Glutamatergic neuron (in vitro differentiated cells): ENCODE data around the gene GHR. TPM values are rescaled to one million over a fixed set of nuclear protein-coding genes. Genes with fewer than 3 reads are reported as not detected.

Experiments
- DNase-seq: peaks from one replicate; pipeline ENCODE4 v3.0.0; 2022
- H3K27ac Mint-ChIP-seq: one replicate; pipeline ENCODE4 v1.8.0; 2020; ENCODE audit warnings: mild to moderate bottlenecking, mixed read lengths, inconsistent platforms; ENCODE audit not compliant: unreplicated experiment
- H3K27me3 Mint-ChIP-seq: one replicate; pipeline ENCODE4 v1.8.0; 2020; ENCODE audit warnings: mild to moderate bottlenecking, moderate library complexity, mixed read lengths, inconsistent platforms; ENCODE audit not compliant: unreplicated experiment
- H3K36me3 Mint-ChIP-seq: one replicate; pipeline ENCODE4 v1.8.0; 2020; ENCODE audit warnings: mild to moderate bottlenecking, mixed read lengths, inconsistent platforms; ENCODE audit not compliant: unreplicated experiment
- H3K4me1 Mint-ChIP-seq: one replicate; pipeline ENCODE4 v1.8.0; 2020; ENCODE audit warnings: mild to moderate bottlenecking, low read depth, mixed read lengths, inconsistent platforms; ENCODE audit not compliant: unreplicated experiment
- H3K4me3 Mint-ChIP-seq: one replicate; pipeline ENCODE4 v1.8.0; 2020; ENCODE audit warnings: mild to moderate bottlenecking, mixed read lengths, inconsistent platforms; ENCODE audit not compliant: unreplicated experiment
- H3K9me3 Mint-ChIP-seq: one replicate; pipeline ENCODE4 v1.8.0; 2020; ENCODE audit warnings: mild to moderate bottlenecking, moderate library complexity, mixed read lengths, inconsistent platforms; ENCODE audit not compliant: unreplicated experiment
- total RNA-seq: library from RNA; stranded (reverse); fragmentation: NEBNext Ultra II Directional; extraction: Animal tissue kit (Norgen Biotek cat#: 25700); gene quantifications from one replicate; pipeline ENCODE4 v1.2.1, GENCODE V29; 2021; ENCODE audit not compliant: unreplicated experiment
- TF ChIP-seq, protein P1 (sequence below): fragments of 200-600 bp; sonication (generic); IDR thresholded peaks from one replicate; pipeline ENCODE4 v1.5.0; 2021; ENCODE audit not compliant: partially characterized antibody, unreplicated experiment

The GHR gene
- total RNA-seq, 1 donor from 2014 or later = not detected

GRCh38 chr5:42400474-42400873 is 22.8 kb upstream of the GHR start:
- H3K27ac Mint-ChIP-seq = no peak overlapping the region
- no peak overlapping the region for H3K4me3 Mint-ChIP-seq
- H3K27me3 Mint-ChIP-seq = no peaks in the 10 kb centered on the region
- TF ChIP-seq, protein P1, sequence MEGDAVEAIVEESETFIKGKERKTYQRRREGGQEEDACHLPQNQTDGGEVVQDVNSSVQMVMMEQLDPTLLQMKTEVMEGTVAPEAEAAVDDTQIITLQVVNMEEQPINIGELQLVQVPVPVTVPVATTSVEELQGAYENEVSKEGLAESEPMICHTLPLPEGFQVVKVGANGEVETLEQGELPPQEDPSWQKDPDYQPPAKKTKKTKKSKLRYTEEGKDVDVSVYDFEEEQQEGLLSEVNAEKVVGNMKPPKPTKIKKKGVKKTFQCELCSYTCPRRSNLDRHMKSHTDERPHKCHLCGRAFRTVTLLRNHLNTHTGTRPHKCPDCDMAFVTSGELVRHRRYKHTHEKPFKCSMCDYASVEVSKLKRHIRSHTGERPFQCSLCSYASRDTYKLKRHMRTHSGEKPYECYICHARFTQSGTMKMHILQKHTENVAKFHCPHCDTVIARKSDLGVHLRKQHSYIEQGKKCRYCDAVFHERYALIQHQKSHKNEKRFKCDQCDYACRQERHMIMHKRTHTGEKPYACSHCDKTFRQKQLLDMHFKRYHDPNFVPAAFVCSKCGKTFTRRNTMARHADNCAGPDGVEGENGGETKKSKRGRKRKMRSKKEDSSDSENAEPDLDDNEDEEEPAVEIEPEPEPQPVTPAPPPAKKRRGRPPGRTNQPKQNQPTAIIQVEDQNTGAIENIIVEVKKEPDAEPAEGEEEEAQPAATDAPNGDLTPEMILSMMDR = no peak
- DNase-seq = no peak
- no peaks in the 10 kb centered on the region for H3K4me1 Mint-ChIP-seq
- peaks cover 1% of the 10 kb centered on the region for H3K9me3 Mint-ChIP-seq
- no peaks in the 10 kb centered on the region for H3K36me3 Mint-ChIP-seq

DNA sequence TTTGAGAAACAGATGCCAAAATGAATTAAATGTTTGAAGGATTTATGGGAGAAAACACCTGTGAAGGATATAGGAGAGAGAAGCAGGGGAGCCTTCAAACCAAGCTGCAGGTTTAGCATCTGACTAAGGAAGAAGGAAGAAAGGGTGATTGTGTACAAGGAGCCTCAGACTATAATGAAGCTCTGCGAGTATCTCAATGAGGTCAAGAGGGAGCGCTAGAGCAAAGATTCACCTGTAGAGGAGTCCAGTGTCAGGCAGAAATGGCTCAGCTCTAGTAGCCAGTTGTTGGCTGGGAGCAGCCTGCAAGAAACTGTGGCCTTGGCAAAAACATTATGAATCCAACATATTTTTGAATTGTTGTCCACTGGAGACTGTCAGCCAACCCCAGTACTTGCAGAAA is 20.0 kb upstream of the GHR start:
- Mint-ChIP-seq H3K27me3 (no peaks in the 10 kb centered on the region), H3K4me3 (no peak overlapping the region), H3K9me3 (no peaks in the 10 kb centered on the region), H3K27ac (no peak overlapping the region), H3K36me3 (no peaks in the 10 kb centered on the region), H3K4me1 (no peaks in the 10 kb centered on the region)
- TF ChIP-seq, protein P1 = no peak
- DNase-seq = no peak

DNA sequence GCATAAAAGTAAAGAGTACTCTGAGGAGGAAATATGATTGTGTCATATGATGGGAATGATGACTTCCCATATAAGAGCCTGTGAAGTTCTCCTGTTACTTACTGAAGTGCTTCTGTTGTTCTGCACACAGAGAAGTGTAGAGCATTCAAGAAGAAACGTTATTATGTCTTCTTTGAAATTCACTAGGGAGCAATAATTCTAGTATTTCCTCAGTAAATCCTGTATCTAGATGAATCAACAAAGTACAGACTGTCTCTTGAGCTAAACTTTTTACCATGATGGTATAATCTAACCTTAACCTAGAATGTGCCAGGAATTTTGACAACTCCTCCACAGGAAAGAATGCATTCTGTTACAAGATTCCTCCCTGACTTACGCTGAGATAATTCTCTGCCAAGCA is 18.9 kb upstream of the GHR start:
- H3K4me1 Mint-ChIP-seq = no peaks in the 10 kb centered on the region
- DNase-seq = no peak
- no peaks in the 10 kb centered on the region for H3K36me3 Mint-ChIP-seq
- TF ChIP-seq, protein P1 = no peak
- no peak overlapping the region for H3K4me3 Mint-ChIP-seq
- H3K27me3 Mint-ChIP-seq = no peaks in the 10 kb centered on the region
- no peaks in the 10 kb centered on the region for H3K9me3 Mint-ChIP-seq
- no peak overlapping the region for H3K27ac Mint-ChIP-seq

DNA sequence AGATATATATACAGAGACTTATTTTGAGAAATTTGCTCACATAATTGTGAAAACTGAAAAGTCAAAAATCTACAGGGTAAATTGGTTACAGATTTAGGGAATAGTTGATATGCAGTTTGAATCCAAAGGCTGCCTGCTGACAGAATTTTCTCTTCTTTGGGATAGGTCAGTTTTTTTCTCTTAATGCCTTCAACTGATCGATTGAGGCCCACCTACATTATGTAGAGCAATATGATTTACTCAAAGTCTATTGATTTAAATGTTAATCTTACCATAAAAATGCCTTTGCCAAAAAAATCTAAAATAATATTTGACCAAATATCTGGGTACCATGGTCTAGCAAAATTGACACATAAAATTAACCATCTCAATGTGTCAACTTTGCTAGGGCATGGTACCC is 3.9 kb upstream of the GHR start:
- Mint-ChIP-seq H3K27ac (no peak overlapping the region), H3K4me3 (no peak overlapping the region), H3K9me3 (peaks cover 3% of the 10 kb centered on the region), H3K4me1 (no peaks in the 10 kb centered on the region), H3K27me3 (no peaks in the 10 kb centered on the region), H3K36me3 (no peaks in the 10 kb centered on the region)
- DNase-seq = no peak
- TF ChIP-seq, protein P1 = no peak

DNA sequence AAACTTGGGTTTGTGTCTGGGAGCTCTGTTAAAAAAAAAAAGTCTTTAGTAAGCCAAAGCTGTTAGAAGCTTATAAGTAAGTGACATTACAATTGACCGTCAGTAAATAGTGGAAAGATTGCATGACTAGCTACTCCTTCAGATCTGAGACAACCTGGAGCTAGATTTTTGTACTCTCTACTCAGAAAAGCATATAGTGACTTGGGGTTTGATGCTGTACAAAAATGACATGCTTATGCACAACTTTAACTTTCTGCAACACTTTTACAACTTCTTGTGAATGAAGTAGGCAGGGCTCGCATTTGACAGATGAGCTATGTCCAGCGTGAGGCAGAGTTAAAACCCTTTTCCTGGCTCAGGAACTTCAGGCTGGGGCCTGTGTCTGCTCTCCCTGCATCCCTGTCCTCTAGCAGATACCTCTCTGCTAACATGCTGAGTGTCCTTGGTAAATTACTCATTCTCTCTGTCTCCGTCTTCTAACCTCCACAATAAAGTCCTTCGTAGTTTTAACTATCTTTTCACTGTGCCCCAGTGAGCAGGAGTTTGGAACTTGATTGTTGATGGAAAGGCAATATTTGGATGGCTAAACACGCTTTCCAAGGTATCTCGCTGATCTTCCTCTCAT is 471 bp upstream of the GHR start:
- Mint-ChIP-seq H3K4me1 (no peaks in the 10 kb centered on the region), H3K9me3 (no peaks in the 10 kb centered on the region)
- no peak for DNase-seq

More for the DNA sequence above, 471 bp upstream of the GHR start:
- Mint-ChIP-seq H3K27me3 (peaks cover 2% of the 10 kb centered on the region), H3K27ac (no peak overlapping the region), H3K4me3 (no peak overlapping the region), H3K36me3 (no peaks in the 10 kb centered on the region)
- TF ChIP-seq, protein P1 = no peak
